ENCODE data around the gene LINGO1.

The LINGO1 gene

GRCh38 chr15:77565378-77565915 lies 67.3 kb downstream of the LINGO1 start:
- FAIRE-seq = no peak
- DNase-seq (ENCODE audit: insufficient read length, low spot score) = no peak

GRCh38 chr15:77564938-77565337 lies 67.8 kb downstream of the LINGO1 start:
- no peak for TF ChIP-seq POLR2A (IDR thresholded peaks at IDR 0.05; ENCODE audit: low read depth, low read length)
- DNase-seq (ENCODE audit: insufficient read length, low spot score) (no peak), FAIRE-seq (no peak)

More at GRCh38 chr15:77565378-77565915, 67.3 kb downstream of the LINGO1 start:
- TF ChIP-seq POLR2A (IDR thresholded peaks at IDR 0.05; ENCODE audit: low read depth, low read length) = no peak

- FAIRE-seq (no peak), DNase-seq (ENCODE audit: insufficient read length, low spot score) (no peak)
- no peak for TF ChIP-seq POLR2A (IDR thresholded peaks at IDR 0.05; ENCODE audit: low read depth, low read length)
Observed at GRCh38 chr15:77564341-77564740, 68.4 kb downstream of the LINGO1 start.

GRCh38 chr15:77563623-77564156 lies 69.0 kb downstream of the LINGO1 start:
- no peak for DNase-seq (ENCODE audit: insufficient read length, low spot score)
- TF ChIP-seq POLR2A (IDR thresholded peaks at IDR 0.05; ENCODE audit: low read depth, low read length) = no peak

More at GRCh38 chr15:77563623-77564156, 69.0 kb downstream of the LINGO1 start:
- FAIRE-seq = no peak
